K562 (cell line): ENCODE measurements around the gene NEMF. TPM values are rescaled to one million over a fixed set of nuclear protein-coding genes. Genes with fewer than 3 reads are reported as not detected.

Source experiments
- CBFA2T3 ChIP-seq: fragments of 450-650 bp; IDR thresholded peaks from 2 replicates; pipeline ENCODE4 v1.6.1; 2017
- CCAR2 ChIP-seq: fragments of 200-400 bp; formaldehyde crosslinking; IDR thresholded peaks from 2 replicates; pipeline ENCODE4 v1.6.1; 2017; ENCODE audit warnings: mild to moderate bottlenecking, low read depth, low read length
- CEBPZ ChIP-seq: fragments of 150-350 bp; IDR thresholded peaks from 2 replicates; pipeline ENCODE4 v1.6.1; 2014; ENCODE audit warnings: low read depth, mild to moderate bottlenecking, low read length, borderline replicate concordance
- CREB5 ChIP-seq: fragments of 250-450 bp; sonication (Bioruptor Pico); IDR thresholded peaks from 2 replicates; pipeline ENCODE4 v1.5.0; 2020; ENCODE audit warnings: mild to moderate bottlenecking
- HDAC3 ChIP-seq: fragments of 450-650 bp; IDR thresholded peaks from 2 replicates; pipeline ENCODE4 v1.6.1; 2018; ENCODE audit warnings: borderline replicate concordance, mild to moderate bottlenecking, moderate library complexity; ENCODE audit not compliant: partially characterized antibody
- L3MBTL2 ChIP-seq: fragments of 450-650 bp; IDR thresholded peaks from 2 replicates; pipeline ENCODE4 v1.6.1; 2016; ENCODE audit warnings: mild to moderate bottlenecking, moderate library complexity
- NR1H2 ChIP-seq: sonication (generic); formaldehyde crosslinking; IDR thresholded peaks from 2 replicates; pipeline ENCODE4 v1.4.0; 2020; ENCODE audit warnings: mild to moderate bottlenecking, missing genetic modification reagents
- PHB2 ChIP-seq: fragments of 450-650 bp; IDR thresholded peaks from 2 replicates; pipeline ENCODE4 v1.6.1; 2017; ENCODE audit warnings: low read depth
- POLR2AphosphoS5 ChIP-seq: IDR thresholded peaks from 2 replicates; pipeline ENCODE4 v1.6.1; 2011; ENCODE audit warnings: mild to moderate bottlenecking, low read depth, low read length, moderate library complexity; ENCODE audit not compliant: control insufficient read depth, insufficient read depth
- POLR3A ChIP-seq: IDR thresholded peaks from 2 replicates; pipeline ENCODE4 v1.6.1; 2011; ENCODE audit warnings: borderline replicate concordance, mild to moderate bottlenecking, moderate library complexity; ENCODE audit not compliant: insufficient read length, insufficient read depth; ENCODE audit errors: extremely low read depth
- SMC3 ChIP-seq: conservative IDR thresholded peaks from 2 replicates; pipeline ENCODE4 v1.6.1; 2011; ENCODE audit warnings: low read depth, low read length, improper control_type of control experiment; ENCODE audit not compliant: insufficient read depth
- SRSF3 ChIP-seq: fragments of 200-400 bp; formaldehyde crosslinking; IDR thresholded peaks from 2 replicates; pipeline ENCODE4 v1.6.1; 2016; ENCODE audit warnings: mild to moderate bottlenecking, low read length, moderate library complexity; ENCODE audit not compliant: insufficient read depth
- TFAM ChIP-seq: fragments of 250-450 bp; sonication (Bioruptor Pico); conservative IDR thresholded peaks from 2 replicates; pipeline ENCODE4 v1.5.0; 2021; ENCODE audit warnings: mild to moderate bottlenecking, moderate library complexity
- ZNF140 ChIP-seq: fragments of 250-450 bp; sonication (Bioruptor Pico); IDR thresholded peaks from 2 replicates; pipeline ENCODE4 v1.8.0; 2021; ENCODE audit warnings: moderate library complexity, mild to moderate bottlenecking, inconsistent platforms
- ZNF175 ChIP-seq: fragments of 200-800 bp; sonication (Bioruptor generic); IDR thresholded peaks from 2 replicates; pipeline ENCODE4 v1.6.1; 2016; ENCODE audit warnings: low read depth, mild to moderate bottlenecking, missing genetic modification characterization, missing compliant biosample characterization
- ZNF280B ChIP-seq: fragments of 250-450 bp; sonication (Bioruptor Pico); IDR thresholded peaks from 2 replicates; pipeline ENCODE4 v1.5.1; 2021; ENCODE audit warnings: mild to moderate bottlenecking
- polyA plus RNA-seq, 8 experiments: library from polyadenylated mRNA; depleted of rRNA in 4 of 8; stranded (reverse) in 5 of 8; unstranded in 3 of 8; fragments of >200 nt; fragmentation: Nextera tagmentation in 2 of 8; fragmentation: Illumina TruSeq in 1 of 8; extraction: Ambion mirVana in 2 of 8; extraction: Trizol in 1 of 8; gene quantifications; 2 replicates each; pipeline versions ENCODE4 v1.2.1 to v1.2.3, GENCODE V29; 2011 to 2014; ENCODE audit warnings: inconsistent platforms in 1 of 8, missing spikeins in 1 of 8
- total RNA-seq, 7 experiments: library from RNA; depleted of rRNA in 6 of 7; stranded (reverse); fragments of >200 nt in 6 of 7; fragmentation: Illumina TruSeq in 2 of 7; extraction: Trizol in 2 of 7; gene quantifications; 2 replicates each; pipeline versions ENCODE4 v1.2.1 to v1.2.3, GENCODE V29; 2011 to 2021; ENCODE audit warnings: low replicate concordance in 1 of 7
- TF ChIP-seq, protein P1 (sequence below), 3 experiments: IDR thresholded peaks in 2 of 3; conservative IDR thresholded peaks in 1 of 3; 2 replicates each; pipeline ENCODE4 v1.5.1; 2011 to 2012; ENCODE audit warnings: low read length in 3 of 3, mild to moderate bottlenecking in 3 of 3, control low read depth in 2 of 3, improper control_type of control experiment in 1 of 3, inconsistent platforms in 1 of 3, low read depth in 1 of 3, mixed read lengths in 1 of 3, moderate library complexity in 1 of 3; ENCODE audit not compliant: insufficient read depth in 2 of 3
- TF ChIP-seq, protein P2 (sequence below): fragments of 450-650 bp; IDR thresholded peaks from 2 replicates; pipeline ENCODE4 v1.6.1; 2016; ENCODE audit warnings: antibody characterized with exemption

NEMF gene
- total and polyA plus RNA-seq, 9 of the 15 experiments (the other 6 are each of a cell fraction or from before 2014, with no cell fraction given): 38.8 to 94.4 (median 61.0) TPM

DNA sequence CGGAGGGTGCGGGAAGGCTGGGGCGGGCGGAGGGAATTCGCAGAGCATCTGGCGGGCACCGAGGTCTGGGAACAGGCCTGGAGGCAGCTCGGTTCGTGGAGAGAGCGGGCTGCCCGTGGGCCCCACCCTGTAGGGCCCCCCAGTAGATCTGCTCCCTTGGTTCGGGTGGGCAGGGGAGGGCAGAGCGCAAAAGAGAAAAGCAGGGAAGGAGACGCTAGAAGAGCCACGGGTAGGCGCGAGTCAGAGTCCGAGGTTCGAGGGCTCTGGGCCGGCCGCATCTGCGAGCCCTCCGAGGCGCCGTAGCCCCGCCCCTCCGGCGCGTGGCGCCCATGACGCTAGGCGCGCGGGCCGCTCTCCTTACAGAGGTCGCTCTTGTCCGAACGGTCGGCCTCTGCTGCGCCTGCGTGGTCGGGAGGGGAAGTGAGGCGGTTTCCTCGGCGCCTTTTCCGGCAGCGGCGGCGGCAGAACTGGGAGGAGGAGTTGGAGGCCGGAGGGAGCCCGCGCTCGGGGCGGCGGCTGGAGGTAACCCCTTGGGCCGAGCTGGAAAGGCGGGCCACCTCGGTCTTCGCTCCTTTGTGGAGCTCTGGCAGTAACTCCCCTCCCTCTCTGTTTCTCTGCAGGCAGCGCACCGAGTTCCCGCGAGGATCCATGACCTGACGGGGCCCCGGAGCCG is 40.2 kb upstream of the NEMF start, which contains the start of gene ARF6 (continued):
- peak; percentile 74 for TF ChIP-seq POLR2AphosphoS5
- no peak for TF ChIP-seq PHB2
- TF ChIP-seq POLR3A: no peak
- no peak for TF ChIP-seq CBFA2T3
- TF ChIP-seq L3MBTL2: peak; percentile 88
- TF ChIP-seq, protein P1, sequence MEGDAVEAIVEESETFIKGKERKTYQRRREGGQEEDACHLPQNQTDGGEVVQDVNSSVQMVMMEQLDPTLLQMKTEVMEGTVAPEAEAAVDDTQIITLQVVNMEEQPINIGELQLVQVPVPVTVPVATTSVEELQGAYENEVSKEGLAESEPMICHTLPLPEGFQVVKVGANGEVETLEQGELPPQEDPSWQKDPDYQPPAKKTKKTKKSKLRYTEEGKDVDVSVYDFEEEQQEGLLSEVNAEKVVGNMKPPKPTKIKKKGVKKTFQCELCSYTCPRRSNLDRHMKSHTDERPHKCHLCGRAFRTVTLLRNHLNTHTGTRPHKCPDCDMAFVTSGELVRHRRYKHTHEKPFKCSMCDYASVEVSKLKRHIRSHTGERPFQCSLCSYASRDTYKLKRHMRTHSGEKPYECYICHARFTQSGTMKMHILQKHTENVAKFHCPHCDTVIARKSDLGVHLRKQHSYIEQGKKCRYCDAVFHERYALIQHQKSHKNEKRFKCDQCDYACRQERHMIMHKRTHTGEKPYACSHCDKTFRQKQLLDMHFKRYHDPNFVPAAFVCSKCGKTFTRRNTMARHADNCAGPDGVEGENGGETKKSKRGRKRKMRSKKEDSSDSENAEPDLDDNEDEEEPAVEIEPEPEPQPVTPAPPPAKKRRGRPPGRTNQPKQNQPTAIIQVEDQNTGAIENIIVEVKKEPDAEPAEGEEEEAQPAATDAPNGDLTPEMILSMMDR (IDR thresholded peaks at IDR 0.05 in 2 of 3, conservative IDR thresholded peaks at IDR 0.05 in 1 of 3; ENCODE audit: insufficient read depth in 2 of 3, low read depth in 1 of 3, low read length in 3 of 3): peak in 2 of 3 experiments; percentile 7 to 41; a peak in 1 of 6 replicates
- TF ChIP-seq, protein P2, sequence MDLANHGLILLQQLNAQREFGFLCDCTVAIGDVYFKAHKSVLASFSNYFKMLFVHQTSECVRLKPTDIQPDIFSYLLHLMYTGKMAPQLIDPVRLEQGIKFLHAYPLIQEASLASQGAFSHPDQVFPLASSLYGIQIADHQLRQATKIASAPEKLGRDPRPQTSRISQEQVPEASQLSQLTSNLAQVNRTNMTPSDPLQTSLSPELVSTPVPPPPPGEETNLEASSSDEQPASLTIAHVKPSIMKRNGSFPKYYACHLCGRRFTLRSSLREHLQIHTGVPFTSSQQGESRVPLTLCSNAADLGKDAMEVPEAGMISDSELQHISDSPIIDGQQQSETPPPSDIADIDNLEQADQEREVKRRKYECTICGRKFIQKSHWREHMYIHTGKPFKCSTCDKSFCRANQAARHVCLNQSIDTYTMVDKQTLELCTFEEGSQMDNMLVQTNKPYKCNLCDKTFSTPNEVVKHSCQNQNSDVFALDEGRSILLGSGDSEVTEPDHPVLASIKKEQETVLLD: no peak
- TF ChIP-seq HDAC3: no peak
- TF ChIP-seq CCAR2: no peak
- no peak for TF ChIP-seq SMC3
- TF ChIP-seq CEBPZ: no peak
- TF ChIP-seq SRSF3: no peak
- no peak for TF ChIP-seq CREB5 (CRISPR knock-in tag)
- TF ChIP-seq ZNF140 (CRISPR knock-in tag): no peak
- no peak for TF ChIP-seq TFAM (CRISPR knock-in tag)
- TF ChIP-seq NR1H2 (CRISPR knock-in tag): no peak
- no peak for TF ChIP-seq ZNF175
- TF ChIP-seq ZNF280B (CRISPR knock-in tag): no peak
